SK-N-SH (cell line): Measurements from ENCODE around the gene SLC6A11. TPM values are rescaled to one million over a fixed set of nuclear protein-coding genes. Genes with fewer than 3 reads are reported as not detected.

ENCODE experiments used
- CTCF ChIA-PET: fragments of 300-600, 350-600 bp; formaldehyde crosslinking; extraction: SDS; loops from one replicate; lab custom pipeline; 2021; lab: Yijun Ruan, JAX
- POLR2A ChIA-PET: fragments of 350-600 bp; sonication (Branson Sonifier 250); formaldehyde crosslinking; extraction: SDS; loops from one replicate; lab custom pipeline; 2020; ENCODE audit warnings: antibody characterized with exemption, inconsistent platforms; lab: Yijun Ruan, JAX
- DNase-seq: peaks from one replicate; pipeline ENCODE4 v3.0.0; 2012
- H2AFZ ChIP-seq: fragments of 200-600 bp; sonication (generic); 2 replicates; pipeline ENCODE4 v1.8.1; 2016; ENCODE audit warnings: antibody characterized with exemption, mild to moderate bottlenecking, low read depth
- H3F3A ChIP-seq: fragments of 200-600 bp; sonication (generic); replicated peaks from 2 replicates; pipeline ENCODE3; 2016; ENCODE audit warnings: antibody characterized with exemption, mild to moderate bottlenecking; ENCODE audit not compliant: insufficient read depth
- H3K27ac ChIP-seq, 2 experiments: fragments of 200-500 bp in 1 of 2; fragments of 200-600 bp in 1 of 2; sonication (Bioruptor generic) in 1 of 2; sonication (generic), shearing (Covaris generic) in 1 of 2; 2 replicates each; pipeline versions ENCODE4 v1.5.1 to v1.6.1; 2014 to 2016; ENCODE audit warnings: low read depth in 2 of 2, inconsistent platforms in 1 of 2, low read length in 1 of 2, mild to moderate bottlenecking in 1 of 2, mixed read lengths in 1 of 2
- H3K27me3 ChIP-seq: fragments of 200-600 bp; sonication (generic), shearing (Covaris generic); 2 replicates; pipeline ENCODE4 v1.6.1; 2016; ENCODE audit warnings: mixed run types; ENCODE audit not compliant: insufficient read depth
- H3K36me3 ChIP-seq, 2 experiments: fragments of 200-500 bp in 1 of 2; fragments of 200-600 bp in 1 of 2; sonication (Bioruptor generic) in 1 of 2; sonication (generic) in 1 of 2; replicated peaks in 1 of 2; 2 replicates each; pipeline versions ENCODE3 to v1.5.1; 2014 to 2016; ENCODE audit warnings: low read length in 1 of 2, mild to moderate bottlenecking in 1 of 2; ENCODE audit not compliant: insufficient read depth in 2 of 2, control insufficient read depth in 1 of 2
- H3K4me1 ChIP-seq, 2 experiments: fragments of 200-500 bp in 1 of 2; fragments of 200-600 bp in 1 of 2; sonication (Bioruptor generic) in 1 of 2; sonication (generic), shearing (Covaris generic) in 1 of 2; 2 replicates each; pipeline versions ENCODE4 v1.5.1 to v1.6.1; 2014 to 2016; ENCODE audit warnings: low read depth in 1 of 2, low read length in 1 of 2, mixed run types in 1 of 2; ENCODE audit not compliant: insufficient read depth in 2 of 2, control insufficient read depth in 1 of 2
- H3K4me2 ChIP-seq: fragments of 200-600 bp; sonication (generic), shearing (Covaris generic); 2 replicates; pipeline ENCODE4 v1.6.1; 2017; ENCODE audit warnings: mixed run types
- H3K4me3 ChIP-seq, 2 experiments: fragments of 200-500 bp in 1 of 2; fragments of 200-600 bp in 1 of 2; sonication (Bioruptor generic) in 1 of 2; sonication (generic), shearing (Covaris generic) in 1 of 2; 2 replicates each; pipeline versions ENCODE4 v1.5.1 to v1.8.1; 2014 to 2016; ENCODE audit warnings: low read depth in 2 of 2, inconsistent platforms in 1 of 2, low read length in 1 of 2, mild to moderate bottlenecking in 1 of 2, mixed read lengths in 1 of 2, moderate library complexity in 1 of 2
- H3K79me2 ChIP-seq: fragments of 200-600 bp; sonication (generic); 2 replicates; pipeline ENCODE4 v1.8.1; 2017; ENCODE audit warnings: mild to moderate bottlenecking; ENCODE audit not compliant: insufficient read depth
- H3K9ac ChIP-seq: fragments of 200-600 bp; sonication (generic); 2 replicates; pipeline ENCODE4 v1.6.1; 2017; ENCODE audit warnings: mixed run types
- H3K9me2 ChIP-seq: fragments of 200-600 bp; sonication (generic); 2 replicates; pipeline ENCODE4 v1.6.1; 2017; ENCODE audit warnings: mixed run types
- H3K9me3 ChIP-seq: fragments of 200-600 bp; sonication (generic); 2 replicates; pipeline ENCODE4 v1.6.1; 2017; ENCODE audit warnings: mixed run types, mild to moderate bottlenecking, moderate library complexity
- H4K20me1 ChIP-seq: fragments of 200-600 bp; sonication (generic); 2 replicates; pipeline ENCODE4 v1.6.1; 2017; ENCODE audit warnings: mild to moderate bottlenecking, mixed run types; ENCODE audit not compliant: insufficient read depth
- CHD2 ChIP-seq: fragments of 150-350 bp; IDR thresholded peaks from 2 replicates; pipeline ENCODE4 v1.6.1; 2018; ENCODE audit warnings: low read length; ENCODE audit not compliant: partially characterized antibody
- FOSL2 ChIP-seq: IDR thresholded peaks from 2 replicates; pipeline ENCODE4 v1.4.0; 2012; ENCODE audit warnings: low read depth, mild to moderate bottlenecking, moderate library complexity, borderline replicate concordance
- JUND ChIP-seq: IDR thresholded peaks from 2 replicates; pipeline ENCODE4 v1.4.0; 2012
- TEAD4 ChIP-seq: IDR thresholded peaks from 2 replicates; pipeline ENCODE4 v1.4.0; 2012; ENCODE audit warnings: mild to moderate bottlenecking, borderline replicate concordance; ENCODE audit not compliant: insufficient read depth
- USF1 ChIP-seq: IDR thresholded peaks from 2 replicates; pipeline ENCODE4 v1.4.0; 2012; ENCODE audit warnings: low read depth, borderline replicate concordance
- YY1 ChIP-seq: IDR thresholded peaks from 2 replicates; pipeline ENCODE4 v1.4.0; 2012; ENCODE audit warnings: low read depth, mild to moderate bottlenecking
- WGBS: methylation state at CpG from one replicate; pipeline ENCODE4 v1.1.6; 2017; ENCODE audit warnings: low lambda C conversion rate; 5-methylcytosine and 5-hydroxymethylcytosine counted together
- polyA plus RNA-seq, 3 experiments: library from polyadenylated mRNA; depleted of rRNA; stranded (reverse); fragments of >200 nt; gene quantifications; 2 replicates each; pipeline ENCODE4 v1.2.3, GENCODE V29; 2012
- TF ChIP-seq, protein P1 (sequence below): fragments of 200-600 bp; sonication (generic); IDR thresholded peaks from 2 replicates; pipeline ENCODE4 v1.6.1; 2017; ENCODE audit warnings: antibody characterized with exemption, mild to moderate bottlenecking, moderate library complexity
- TF ChIP-seq, protein P2 (sequence below): IDR thresholded peaks from 2 replicates; pipeline ENCODE4; 2012
- TF ChIP-seq, protein P3 (sequence below): IDR thresholded peaks from 2 replicates; pipeline ENCODE4 v1.4.0; 2012; ENCODE audit warnings: low read depth, borderline replicate concordance

The SLC6A11 gene
- polyA plus RNA-seq, 1 of the 3 experiments (the other 2 are of a cell fraction) = 0.03 TPM

- no peak overlapping the region for H3K27ac ChIP-seq
- CTCF ChIA-PET = no interaction called here
- no peaks in the 10 kb centered on the region for H3K9me3 ChIP-seq
- WGBS = 21% methylated on average over 8 of the region's 8 CpGs
- no peaks in the 10 kb centered on the region for H3K4me1 ChIP-seq
- POLR2A ChIA-PET = no interaction called here
- no peaks in the 10 kb centered on the region for H3K9me2 ChIP-seq
- H4K20me1 ChIP-seq = no peaks in the 10 kb centered on the region
- no peaks in the 10 kb centered on the region for H3K27me3 ChIP-seq
- H2AFZ ChIP-seq = no peak overlapping the region
- TF ChIP-seq, protein P1, sequence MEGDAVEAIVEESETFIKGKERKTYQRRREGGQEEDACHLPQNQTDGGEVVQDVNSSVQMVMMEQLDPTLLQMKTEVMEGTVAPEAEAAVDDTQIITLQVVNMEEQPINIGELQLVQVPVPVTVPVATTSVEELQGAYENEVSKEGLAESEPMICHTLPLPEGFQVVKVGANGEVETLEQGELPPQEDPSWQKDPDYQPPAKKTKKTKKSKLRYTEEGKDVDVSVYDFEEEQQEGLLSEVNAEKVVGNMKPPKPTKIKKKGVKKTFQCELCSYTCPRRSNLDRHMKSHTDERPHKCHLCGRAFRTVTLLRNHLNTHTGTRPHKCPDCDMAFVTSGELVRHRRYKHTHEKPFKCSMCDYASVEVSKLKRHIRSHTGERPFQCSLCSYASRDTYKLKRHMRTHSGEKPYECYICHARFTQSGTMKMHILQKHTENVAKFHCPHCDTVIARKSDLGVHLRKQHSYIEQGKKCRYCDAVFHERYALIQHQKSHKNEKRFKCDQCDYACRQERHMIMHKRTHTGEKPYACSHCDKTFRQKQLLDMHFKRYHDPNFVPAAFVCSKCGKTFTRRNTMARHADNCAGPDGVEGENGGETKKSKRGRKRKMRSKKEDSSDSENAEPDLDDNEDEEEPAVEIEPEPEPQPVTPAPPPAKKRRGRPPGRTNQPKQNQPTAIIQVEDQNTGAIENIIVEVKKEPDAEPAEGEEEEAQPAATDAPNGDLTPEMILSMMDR = peak; percentile 23; the same call in 1 of the 2 replicates
- TF ChIP-seq JUND = no peak
- no peaks in the 10 kb centered on the region for H3F3A ChIP-seq
- no peak overlapping the region for H3K4me2 ChIP-seq
- H3K79me2 ChIP-seq = no peaks in the 10 kb centered on the region
- no peaks in the 10 kb centered on the region for H3K36me3 ChIP-seq
- no peak overlapping the region for H3K4me3 ChIP-seq
- no peak overlapping the region for H3K9ac ChIP-seq
- DNase-seq = no peak
Observed at GRCh38 chr3:10855871-10856662, 40.0 kb downstream of the SLC6A11 start.

- TF ChIP-seq, protein P2, sequence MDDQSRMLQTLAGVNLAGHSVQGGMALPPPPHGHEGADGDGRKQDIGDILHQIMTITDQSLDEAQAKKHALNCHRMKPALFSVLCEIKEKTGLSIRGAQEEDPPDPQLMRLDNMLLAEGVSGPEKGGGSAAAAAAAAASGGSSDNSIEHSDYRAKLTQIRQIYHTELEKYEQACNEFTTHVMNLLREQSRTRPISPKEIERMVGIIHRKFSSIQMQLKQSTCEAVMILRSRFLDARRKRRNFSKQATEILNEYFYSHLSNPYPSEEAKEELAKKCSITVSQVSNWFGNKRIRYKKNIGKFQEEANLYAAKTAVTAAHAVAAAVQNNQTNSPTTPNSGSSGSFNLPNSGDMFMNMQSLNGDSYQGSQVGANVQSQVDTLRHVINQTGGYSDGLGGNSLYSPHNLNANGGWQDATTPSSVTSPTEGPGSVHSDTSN = no peak
- no peak for TF ChIP-seq USF1
- TF ChIP-seq, all 33 proteins: peak for 0
- ChIA-PET CTCF (no interaction called here), POLR2A (no interaction called here)
Observed at GRCh38 chr3:10857235-10857634, 41.2 kb downstream of the SLC6A11 start.

GRCh38 chr3:10858091-10858490, 42.1 kb downstream of the SLC6A11 start:
- no peaks in the 10 kb centered on the region for H3F3A ChIP-seq
- TF ChIP-seq TEAD4 = no peak
- no peak for TF ChIP-seq YY1
- TF ChIP-seq, protein P3, sequence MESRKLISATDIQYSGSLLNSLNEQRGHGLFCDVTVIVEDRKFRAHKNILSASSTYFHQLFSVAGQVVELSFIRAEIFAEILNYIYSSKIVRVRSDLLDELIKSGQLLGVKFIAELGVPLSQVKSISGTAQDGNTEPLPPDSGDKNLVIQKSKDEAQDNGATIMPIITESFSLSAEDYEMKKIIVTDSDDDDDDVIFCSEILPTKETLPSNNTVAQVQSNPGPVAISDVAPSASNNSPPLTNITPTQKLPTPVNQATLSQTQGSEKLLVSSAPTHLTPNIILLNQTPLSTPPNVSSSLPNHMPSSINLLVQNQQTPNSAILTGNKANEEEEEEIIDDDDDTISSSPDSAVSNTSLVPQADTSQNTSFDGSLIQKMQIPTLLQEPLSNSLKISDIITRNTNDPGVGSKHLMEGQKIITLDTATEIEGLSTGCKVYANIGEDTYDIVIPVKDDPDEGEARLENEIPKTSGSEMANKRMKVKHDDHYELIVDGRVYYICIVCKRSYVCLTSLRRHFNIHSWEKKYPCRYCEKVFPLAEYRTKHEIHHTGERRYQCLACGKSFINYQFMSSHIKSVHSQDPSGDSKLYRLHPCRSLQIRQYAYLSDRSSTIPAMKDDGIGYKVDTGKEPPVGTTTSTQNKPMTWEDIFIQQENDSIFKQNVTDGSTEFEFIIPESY = no peak
- TF ChIP-seq FOSL2 = no peak
- TF ChIP-seq CHD2 = no peak
- no peaks in the 10 kb centered on the region for H3K4me1 ChIP-seq
- H2AFZ ChIP-seq = no peak overlapping the region
- no peak overlapping the region for H3K4me2 ChIP-seq
- H3K27me3 ChIP-seq = no peaks in the 10 kb centered on the region
- WGBS = 24% methylated on average over 3 of the region's 3 CpGs
- CTCF ChIA-PET = interaction anchor here (0.8 to 1.0 kb wide), 2 partner anchors 25 to 98 kb away, joined by 3 read pairs; no protein-coding TSS in a partner anchor
- H3K4me3 ChIP-seq = no peak overlapping the region
- H3K27ac ChIP-seq = no peak overlapping the region
- no peaks in the 10 kb centered on the region for H3K9me2 ChIP-seq
- H3K36me3 ChIP-seq = no peaks in the 10 kb centered on the region
- H3K9me3 ChIP-seq = no peaks in the 10 kb centered on the region
- POLR2A ChIA-PET = no interaction called here
- no peaks in the 10 kb centered on the region for H4K20me1 ChIP-seq
- no peak overlapping the region for H3K9ac ChIP-seq
- DNase-seq = no peak
- H3K79me2 ChIP-seq = no peaks in the 10 kb centered on the region

More at GRCh38 chr3:10857235-10857634, 41.2 kb downstream of the SLC6A11 start:
- Histone ChIP-seq H4K20me1 (no peaks in the 10 kb centered on the region), H2AFZ (no peak overlapping the region), H3F3A (no peaks in the 10 kb centered on the region), H3K9me2 (no peaks in the 10 kb centered on the region), H3K4me2 (no peak overlapping the region), H3K79me2 (no peaks in the 10 kb centered on the region), H3K9me3 (no peaks in the 10 kb centered on the region), H3K27me3 (no peaks in the 10 kb centered on the region), H3K9ac (no peak overlapping the region), H3K36me3 (no peaks in the 10 kb centered on the region), H3K4me3 (no peak overlapping the region), H3K27ac (no peak overlapping the region), H3K4me1 (no peaks in the 10 kb centered on the region)
- 48% methylated on average over 2 of the region's 2 CpGs for WGBS
- DNase-seq = no peak
